Measurements from ENCODE around the gene CNTNAP2. TPM values are rescaled to one million over a fixed set of nuclear protein-coding genes. Genes with fewer than 3 reads are reported as not detected.

Gene CNTNAP2
- total RNA-seq, 1 donor from 2014 or later: not detected

GRCh38 chr7:146557971-146558469, 441.4 kb downstream of the CNTNAP2 start:
- intact Hi-C loops (cut with micrococcal nuclease): no loop called here

DNA sequence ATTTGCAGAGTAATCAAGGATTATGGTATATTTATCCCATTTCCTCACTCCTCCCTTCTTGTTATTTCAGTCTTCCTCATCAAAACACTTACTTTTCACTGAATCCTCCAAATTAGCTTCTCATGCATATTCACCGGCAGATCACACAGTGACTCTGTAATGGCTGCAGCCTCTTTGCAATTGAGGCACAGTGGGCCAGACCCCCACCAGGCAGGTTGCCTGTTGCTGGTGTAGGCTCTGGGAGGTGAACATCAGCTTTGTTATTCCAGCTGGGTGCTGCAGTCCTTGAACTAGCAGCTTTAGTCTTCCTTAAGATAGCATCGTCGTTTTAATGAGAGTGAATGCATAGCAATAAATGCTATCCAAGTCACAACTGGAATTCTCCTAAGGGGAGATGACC, 449.3 kb downstream of the CNTNAP2 start:
- intact Hi-C loops (cut with micrococcal nuclease): no loop called here

GRCh38 chr7:146575903-146576302, 459.3 kb downstream of the CNTNAP2 start:
- intact Hi-C loops (cut with micrococcal nuclease): no loop called here

- intact Hi-C loops (cut with micrococcal nuclease): no loop called here
These were observed 475.4 kb downstream of the CNTNAP2 start for GRCh38 chr7:146591976-146592375.

- intact Hi-C loops (cut with micrococcal nuclease): no loop called here
These were observed 490.0 kb downstream of the CNTNAP2 start for GRCh38 chr7:146606628-146607027.

DNA sequence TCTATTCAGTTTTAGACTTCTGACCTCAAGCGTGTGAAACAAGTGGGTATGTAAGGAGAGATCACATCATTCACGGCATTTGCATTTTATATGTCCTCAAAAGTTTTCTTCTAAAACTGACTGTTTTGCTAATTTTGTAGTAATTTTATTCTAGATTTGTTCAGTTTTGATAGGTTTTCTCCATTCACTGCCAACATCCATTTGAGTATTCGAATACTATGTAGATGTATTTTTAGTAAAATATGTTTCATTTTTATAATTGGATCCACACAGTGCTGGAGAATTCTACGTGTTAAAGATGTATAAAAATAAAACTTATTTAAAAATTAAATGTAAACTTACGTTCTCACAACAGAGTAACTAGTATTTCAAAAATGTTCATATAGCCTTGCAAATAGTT, 503.0 kb downstream of the CNTNAP2 start:
- intact Hi-C loops (cut with micrococcal nuclease): no loop called here

DNA sequence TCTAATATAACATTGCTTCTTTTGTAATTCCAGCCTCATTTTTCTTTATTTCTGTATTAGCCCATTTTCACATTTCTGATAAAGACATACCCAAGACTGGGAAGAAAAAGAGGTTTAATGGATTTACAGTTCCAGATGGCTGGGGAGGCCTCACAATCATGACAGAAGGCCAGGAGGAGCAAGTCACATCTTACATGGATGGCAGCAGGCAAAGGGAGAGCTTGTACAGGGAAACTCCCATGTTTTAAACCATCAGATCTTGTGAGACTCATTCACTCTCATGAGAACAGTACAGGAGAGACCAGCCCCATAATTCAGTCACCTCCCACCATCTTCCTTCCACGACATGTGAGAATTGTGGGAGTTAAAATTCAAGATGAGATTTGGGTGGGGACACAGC, 510.3 kb downstream of the CNTNAP2 start:
- intact Hi-C loops (cut with micrococcal nuclease): no loop called here

DNA sequence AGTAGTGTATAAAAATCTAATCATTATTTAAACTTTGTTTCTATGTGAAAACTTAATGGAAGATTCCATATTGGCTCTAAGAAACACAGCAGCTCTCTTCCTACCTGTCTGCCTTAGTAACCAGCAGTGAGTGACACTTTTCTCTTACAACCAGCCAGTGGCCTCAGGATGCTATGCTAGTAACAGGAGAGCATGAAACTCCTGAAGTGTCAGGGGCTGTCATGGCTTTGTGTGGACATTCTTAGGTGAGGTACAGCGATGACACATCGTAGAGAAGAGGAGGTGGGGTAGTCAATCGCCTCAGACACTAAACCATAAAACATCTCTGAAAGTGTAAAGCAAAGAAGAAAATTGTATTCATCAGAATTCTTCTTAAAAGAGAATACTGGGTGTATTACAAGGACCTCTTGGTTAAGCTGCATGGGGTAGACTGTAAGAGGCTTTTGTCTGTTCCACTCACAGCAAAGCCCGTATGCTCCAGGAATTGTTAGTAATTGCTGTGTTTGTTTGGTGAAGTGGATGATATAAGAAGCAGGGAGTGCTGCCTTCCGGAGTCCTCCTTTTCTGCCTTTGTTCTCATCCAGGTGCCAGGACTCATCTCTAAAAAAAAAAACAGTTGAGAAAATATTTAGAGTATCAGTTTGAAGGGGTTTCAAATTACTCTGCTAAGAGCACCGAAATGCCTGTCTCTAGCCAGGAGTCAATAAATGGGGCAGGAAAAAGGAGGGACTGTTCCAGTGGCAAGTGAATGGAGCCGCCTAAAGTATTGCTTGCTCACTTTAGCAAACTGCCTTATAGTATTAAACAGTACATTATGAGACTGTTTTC, 518.8 kb downstream of the CNTNAP2 start:
- intact Hi-C loops (cut with micrococcal nuclease): no loop called here

- intact Hi-C loops (cut with micrococcal nuclease): no loop called here
These were observed 519.4 kb downstream of the CNTNAP2 start for GRCh38 chr7:146636033-146636356.

- intact Hi-C loops (cut with micrococcal nuclease): no loop called here
These were observed 520.0 kb downstream of the CNTNAP2 start for GRCh38 chr7:146636581-146636980.

GRCh38 chr7:146639291-146639690, 522.7 kb downstream of the CNTNAP2 start:
- intact Hi-C loops (cut with micrococcal nuclease): no loop called here

- intact Hi-C loops (cut with micrococcal nuclease): no loop called here
These were observed 524.9 kb downstream of the CNTNAP2 start for GRCh38 chr7:146641491-146641890.

- intact Hi-C loops (cut with micrococcal nuclease): no loop called here
These were observed 528.9 kb downstream of the CNTNAP2 start for GRCh38 chr7:146645383-146645976.

DNA sequence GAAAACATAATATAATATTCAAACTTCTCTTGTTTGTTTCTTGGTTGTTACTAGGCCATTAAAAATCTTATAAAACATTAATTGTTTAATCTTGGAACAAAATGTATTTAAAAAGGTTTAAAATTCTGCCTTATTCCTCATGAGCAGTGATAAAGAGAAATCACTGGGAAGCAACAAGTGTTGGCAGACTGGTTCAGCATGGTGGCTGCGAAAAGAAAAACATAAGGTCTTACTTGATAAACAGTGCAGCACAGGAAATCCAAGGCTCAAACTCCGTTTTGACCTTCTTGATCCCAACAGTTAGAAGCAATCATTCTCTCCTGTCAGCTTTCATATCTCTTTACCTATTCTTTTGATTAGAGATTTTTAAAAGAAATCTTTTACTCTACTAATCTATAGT, 530.8 kb downstream of the CNTNAP2 start:
- intact Hi-C loops (cut with micrococcal nuclease): no loop called here

DNA sequence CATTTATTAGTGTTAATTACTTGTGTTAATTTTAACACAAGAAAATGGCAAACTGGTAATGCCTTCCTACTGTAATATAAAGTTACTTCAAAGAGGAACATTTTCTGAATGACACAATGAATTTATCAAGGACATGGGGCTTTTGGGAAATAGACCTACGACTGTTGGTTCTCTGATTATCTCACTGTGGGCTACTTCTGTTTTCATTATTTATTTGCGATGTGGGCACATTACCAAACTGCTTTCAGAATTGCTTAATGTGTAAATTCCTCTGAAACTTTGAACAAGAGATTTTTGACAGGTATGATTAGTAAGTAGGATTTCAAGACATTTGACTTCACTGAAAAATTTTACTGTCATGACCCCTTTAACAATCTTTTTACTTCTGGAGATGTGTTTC, 535.6 kb downstream of the CNTNAP2 start:
- intact Hi-C loops (cut with micrococcal nuclease): no loop called here

DNA sequence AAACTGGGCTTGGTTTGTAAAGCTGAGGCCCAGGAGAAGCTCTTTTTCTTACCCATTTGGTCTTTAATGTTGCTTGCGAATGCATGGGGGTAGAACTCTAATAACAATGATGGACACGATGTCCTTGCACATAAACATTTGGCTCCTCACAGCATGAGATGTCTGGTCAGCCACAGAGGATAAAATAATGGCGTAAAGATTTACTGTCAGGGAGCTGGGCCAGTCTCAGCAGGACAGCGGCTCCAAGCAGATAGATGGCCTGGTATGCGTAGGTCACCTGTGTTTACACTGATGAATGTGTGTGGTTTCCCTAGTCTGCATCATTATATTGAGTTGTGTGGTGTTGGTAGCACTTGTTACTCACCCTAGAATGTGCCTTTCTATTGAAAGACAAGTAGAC, 537.4 kb downstream of the CNTNAP2 start:
- intact Hi-C loops (cut with micrococcal nuclease): no loop called here

DNA sequence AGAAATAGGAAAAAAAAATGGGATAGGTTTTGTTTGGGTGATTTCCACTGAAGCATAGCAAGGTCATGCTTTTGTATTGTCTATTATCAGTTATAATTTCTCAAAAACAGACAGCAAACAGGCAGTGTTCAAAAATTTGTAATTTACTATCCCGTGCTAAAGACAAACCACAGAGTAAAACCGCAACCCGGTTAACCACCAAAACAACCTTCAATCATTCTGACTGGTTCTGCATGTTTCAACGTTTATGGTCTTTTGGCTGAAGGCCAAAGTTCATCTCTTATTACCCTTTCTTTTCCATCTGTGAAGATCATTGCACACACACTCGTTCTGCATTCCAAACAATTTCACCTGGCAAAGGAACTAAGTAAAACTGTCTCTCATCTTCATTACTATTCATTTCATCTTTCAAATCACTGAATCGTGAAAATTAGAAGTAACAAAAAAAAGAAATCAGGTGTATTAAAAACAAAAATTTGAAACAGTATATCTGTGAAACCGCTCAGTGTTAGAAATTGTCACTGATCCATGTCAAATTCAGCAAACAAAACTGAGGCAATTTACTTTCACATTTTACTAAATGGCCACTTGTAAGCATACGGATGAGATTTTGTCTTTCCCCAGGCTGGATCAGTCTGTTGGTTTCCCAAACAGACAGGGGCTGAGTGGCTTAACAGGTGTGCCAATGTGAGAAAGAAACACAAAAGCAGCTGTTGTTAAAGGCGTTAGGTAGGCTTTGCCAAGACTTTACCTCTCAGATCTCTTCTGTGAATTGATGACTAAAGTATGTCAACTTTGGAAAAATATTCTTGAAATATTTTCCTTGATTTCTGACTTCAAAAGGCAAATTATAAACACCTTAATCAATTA, 539.6 kb downstream of the CNTNAP2 start:
- intact Hi-C loops (cut with micrococcal nuclease): no loop called here

- intact Hi-C loops (cut with micrococcal nuclease): no loop called here
These were observed 540.4 kb downstream of the CNTNAP2 start for GRCh38 chr7:146656988-146657387.

DNA sequence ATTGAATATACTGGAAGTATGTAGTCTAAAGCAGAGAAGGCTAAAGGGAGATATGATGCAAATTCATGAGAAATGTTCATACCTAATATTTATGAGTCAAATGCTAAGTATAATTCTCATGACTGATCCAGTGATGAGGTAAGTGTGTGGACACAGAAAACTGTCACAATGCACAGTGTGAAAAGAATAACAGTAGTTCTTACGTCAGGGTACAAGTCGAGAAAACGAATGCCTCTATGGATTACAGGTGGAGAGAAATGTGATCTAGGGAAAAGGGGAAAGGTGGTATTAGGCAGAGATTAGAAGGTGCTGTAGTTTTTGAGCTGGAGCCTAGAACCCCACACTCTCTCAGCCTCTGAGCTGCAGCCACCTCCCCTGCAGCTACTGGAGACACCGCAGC, 542.0 kb downstream of the CNTNAP2 start:
- intact Hi-C loops (cut with micrococcal nuclease): no loop called here

GRCh38 chr7:146659732-146660131, 543.1 kb downstream of the CNTNAP2 start:
- intact Hi-C loops (cut with micrococcal nuclease): no loop called here

GRCh38 chr7:146660839-146661238, 544.2 kb downstream of the CNTNAP2 start:
- intact Hi-C loops (cut with micrococcal nuclease): no loop called here

DNA sequence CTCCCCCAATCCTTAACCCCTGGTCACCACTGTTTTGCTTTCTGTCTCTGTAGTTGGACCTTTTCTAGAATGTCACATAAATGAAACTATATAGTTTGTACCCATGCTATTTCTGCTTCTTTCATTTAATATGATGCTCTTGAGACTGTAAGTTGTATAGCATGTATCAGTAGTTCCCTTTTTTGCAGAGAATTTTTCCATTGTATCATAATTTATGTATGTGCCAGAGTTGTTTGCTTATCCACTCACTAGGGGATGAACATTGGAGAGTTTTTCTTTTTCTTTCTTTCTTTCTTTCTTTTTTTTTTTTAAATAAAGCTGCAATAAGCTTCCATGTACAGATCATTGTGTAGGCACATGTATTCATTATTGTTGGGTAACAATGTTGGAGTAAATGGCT, 544.8 kb downstream of the CNTNAP2 start:
- intact Hi-C loops (cut with micrococcal nuclease): no loop called here

All from T-helper 1 cell treated with Interleukin-12 subunit alpha and Interleukin-12 subunit beta and Interleukin-4 antibody, amounts not matched to agents 30 ng/mL and 1 ng/mL, for 36 hours (primary cell).